Measurements from ENCODE around the gene ARL10. TPM values are rescaled to one million over a fixed set of nuclear protein-coding genes. Genes with fewer than 3 reads are reported as not detected.

Gene ARL10
- total RNA-seq, 1 experiment from 2014 or later = 0.05 TPM

DNA sequence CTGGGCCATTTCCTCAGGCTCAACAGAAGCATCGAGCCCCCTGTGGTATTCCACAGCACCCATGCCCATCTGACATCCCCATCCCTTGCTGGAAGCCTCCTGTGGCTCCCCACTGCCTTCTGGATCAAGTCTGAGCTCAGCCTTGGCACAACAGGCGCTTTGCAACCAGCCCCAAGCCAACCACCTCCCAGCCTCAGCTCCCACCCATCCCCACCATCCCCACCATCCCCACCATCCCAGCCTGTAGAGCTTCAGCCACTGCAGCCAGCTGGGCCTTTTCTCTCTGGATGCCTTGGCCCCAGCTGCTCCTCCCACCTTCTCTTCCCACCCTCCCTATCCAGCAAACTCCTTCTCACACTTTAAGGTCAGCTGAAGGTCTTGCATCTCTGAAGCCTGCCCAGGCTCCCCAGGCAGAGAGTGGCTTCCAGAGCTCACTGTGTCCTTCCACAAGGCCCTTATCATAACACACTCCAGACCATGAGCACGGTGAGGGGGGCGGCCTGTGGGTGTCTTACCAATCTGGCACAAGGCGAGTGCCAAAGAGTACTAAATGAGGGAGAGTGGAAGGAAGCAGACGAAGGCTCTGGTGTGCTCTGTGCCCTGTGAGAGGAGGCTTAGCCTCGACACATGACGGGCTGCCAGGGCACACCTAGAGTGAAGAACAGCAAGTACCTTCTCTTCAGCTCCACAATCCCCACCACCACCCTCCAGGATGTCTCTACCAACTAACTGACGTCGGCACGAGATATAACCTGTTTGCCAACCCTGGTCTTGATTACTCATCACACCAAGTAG is 29.8 kb downstream of the ARL10 start (continued):
- TF ChIP-seq EZH2 (IDR thresholded peaks at IDR 0.05) = no peak
- TF ChIP-seq SIN3A (IDR thresholded peaks at IDR 0.05; ENCODE audit: low read depth) = no peak

GRCh38 chr5:176396330-176396729 is 31.0 kb downstream of the ARL10 start:
- Histone ChIP-seq H3K4me1 (ENCODE audit: control insufficient read depth in 1 of 2, insufficient read depth in 2 of 2, low read length in 2 of 2) (peaks cover 13 to 15% of the 10 kb centered on the region in 2 experiments), H3K4me3 (replicated peaks in 1 of 2; ENCODE audit: low read depth in 1 of 2, low read length in 2 of 2) (no peak overlapping the region), H3K9me2 (ENCODE audit: insufficient read depth) (no peaks in the 10 kb centered on the region), H2AFZ (ENCODE audit: low read depth, low read length, poor library complexity, severe bottlenecking) (no peak overlapping the region), H3K4me2 (ENCODE audit: low read length) (no peak overlapping the region), H3K27ac (ENCODE audit: low read depth, low read length) (no peak overlapping the region), H3K36me3 (ENCODE audit: control insufficient read depth in 1 of 2, insufficient read depth in 2 of 2, low read length in 2 of 2) (peaks cover 2% of the 10 kb centered on the region in 2 experiments; a peak in 1 of 4 replicates), H3K9ac (ENCODE audit: low read length) (no peak overlapping the region), H4K20me1 (ENCODE audit: insufficient read depth) (no peaks in the 10 kb centered on the region), H3K27me3 (ENCODE audit: insufficient read depth, low read length) (no peaks in the 10 kb centered on the region), H3K9me3 (ENCODE audit: control insufficient read depth in 1 of 2, insufficient read depth in 1 of 2, low read depth in 1 of 2, low read length in 2 of 2) (no peaks in the 10 kb centered on the region), H3K79me2 (ENCODE audit: insufficient read depth, low read length) (no peaks in the 10 kb centered on the region; the same call in none of the 2 replicates)
- ChIA-PET RAD21 (ENCODE audit: low non-redundant PET in 1 of 2, low total read pairs in 2 of 2, uncharacterized antibody in 2 of 2, unreplicated experiment in 2 of 2) (no interaction called here), CTCF (no interaction called here), POLR2A (no interaction called here)
- intact Hi-C loops (cut with micrococcal nuclease) = no loop called here
- TF ChIP-seq JUND (IDR thresholded peaks at IDR 0.05) (no peak), EZH2phosphoT487 (IDR thresholded peaks at IDR 0.05; ENCODE audit: borderline replicate concordance) (no peak), EZH2 (IDR thresholded peaks at IDR 0.05) (no peak), POLR2A (IDR thresholded peaks at IDR 0.05; ENCODE audit: borderline replicate concordance, extremely low read depth, insufficient read depth, insufficient read length) (no peak)
- BruUV-seq (replicated peaks) = no TSS peak
- no peak for DNase-seq (ENCODE audit: low read depth, low spot score)
- no peak for ATAC-seq

DNA sequence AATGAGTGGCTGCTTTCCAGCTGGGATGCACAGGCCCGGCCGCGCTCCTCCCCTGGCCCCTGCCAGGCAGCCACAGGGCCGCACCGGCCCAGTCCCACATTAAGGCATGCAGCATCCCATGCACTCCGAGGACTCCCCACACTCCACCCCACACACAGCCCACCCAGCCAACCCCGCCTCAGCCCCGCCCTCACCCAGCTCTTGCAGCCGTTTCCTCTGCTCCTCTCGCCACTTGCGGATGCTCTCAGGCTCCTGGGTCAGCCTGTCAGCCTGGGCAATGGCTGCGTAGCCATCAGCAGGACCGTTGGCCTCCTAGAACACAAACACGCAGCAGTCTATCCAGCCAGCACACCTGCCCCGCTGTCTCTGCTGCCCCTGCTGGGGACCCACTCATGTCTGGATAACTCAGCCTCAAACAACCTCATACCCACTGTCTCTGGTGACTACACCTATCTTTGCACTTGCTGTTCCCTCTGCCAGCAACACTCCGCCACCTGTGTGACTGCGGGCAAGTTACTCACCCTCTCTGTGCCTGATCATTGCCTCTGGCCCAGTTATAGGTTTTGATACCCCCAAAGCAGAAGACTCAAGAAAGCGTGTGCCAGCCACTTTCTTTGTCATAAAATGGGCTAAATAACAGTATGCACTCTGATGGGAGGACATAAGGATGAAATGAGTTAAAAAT is 32.6 kb downstream of the ARL10 start:
- intact Hi-C loops (cut with micrococcal nuclease) = no loop called here
- Histone ChIP-seq H4K20me1 (ENCODE audit: insufficient read depth) (no peaks in the 10 kb centered on the region), H3K9ac (ENCODE audit: low read length) (no peak overlapping the region), H3K27ac (ENCODE audit: low read depth, low read length) (no peak overlapping the region), H3K9me3 (ENCODE audit: control insufficient read depth in 1 of 2, insufficient read depth in 1 of 2, low read depth in 1 of 2, low read length in 2 of 2) (no peaks in the 10 kb centered on the region), H3K36me3 (ENCODE audit: control insufficient read depth in 1 of 2, insufficient read depth in 2 of 2, low read length in 2 of 2) (no peaks in the 10 kb centered on the region), H3K4me1 (ENCODE audit: control insufficient read depth in 1 of 2, insufficient read depth in 2 of 2, low read length in 2 of 2) (peaks cover 13 to 17% of the 10 kb centered on the region in 2 experiments), H3K9me2 (ENCODE audit: insufficient read depth) (no peaks in the 10 kb centered on the region), H3K27me3 (ENCODE audit: insufficient read depth, low read length) (no peaks in the 10 kb centered on the region), H2AFZ (ENCODE audit: low read depth, low read length, poor library complexity, severe bottlenecking) (no peak overlapping the region), H3K79me2 (ENCODE audit: insufficient read depth, low read length) (no peaks in the 10 kb centered on the region; the same call in 1 of the 2 replicates), H3K4me2 (ENCODE audit: low read length) (no peak overlapping the region), H3K4me3 (replicated peaks in 1 of 2; ENCODE audit: low read depth in 1 of 2, low read length in 2 of 2) (no peak overlapping the region)
- POLR2A ChIA-PET = no interaction called here
- RAD21 ChIA-PET (ENCODE audit: low non-redundant PET in 1 of 2, low total read pairs in 2 of 2, uncharacterized antibody in 2 of 2, unreplicated experiment in 2 of 2) = no interaction called here
- ATAC-seq = no peak
- no peak for DNase-seq (ENCODE audit: low read depth, low spot score)
- BruUV-seq (replicated peaks) = no TSS peak
- CTCF ChIA-PET = no interaction called here
- TF ChIP-seq EGR1 (IDR thresholded peaks at IDR 0.05; ENCODE audit: low read depth) (no peak), JUND (IDR thresholded peaks at IDR 0.05) (no peak), ELF1 (IDR thresholded peaks at IDR 0.05; ENCODE audit: borderline replicate concordance, low read depth) (no peak), CEBPB (IDR thresholded peaks at IDR 0.05; ENCODE audit: low read depth) (no peak), EZH2phosphoT487 (IDR thresholded peaks at IDR 0.05; ENCODE audit: borderline replicate concordance) (no peak), POLR2AphosphoS5 (IDR thresholded peaks at IDR 0.05; ENCODE audit: low read depth, low read length) (no peak), ZFX (IDR thresholded peaks at IDR 0.05) (no peak), FOSL1 (IDR thresholded peaks at IDR 0.05; ENCODE audit: low read depth) (no peak), ZNF274 (IDR thresholded peaks at IDR 0.05; ENCODE audit: low read depth, low read length) (no peak), SP1 (IDR thresholded peaks at IDR 0.05; ENCODE audit: low read depth) (no peak)
- TF ChIP-seq, protein P1, sequence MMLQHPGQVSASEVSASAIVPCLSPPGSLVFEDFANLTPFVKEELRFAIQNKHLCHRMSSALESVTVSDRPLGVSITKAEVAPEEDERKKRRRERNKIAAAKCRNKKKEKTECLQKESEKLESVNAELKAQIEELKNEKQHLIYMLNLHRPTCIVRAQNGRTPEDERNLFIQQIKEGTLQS (IDR thresholded peaks at IDR 0.05) = no peak
- TF ChIP-seq, protein P2, sequence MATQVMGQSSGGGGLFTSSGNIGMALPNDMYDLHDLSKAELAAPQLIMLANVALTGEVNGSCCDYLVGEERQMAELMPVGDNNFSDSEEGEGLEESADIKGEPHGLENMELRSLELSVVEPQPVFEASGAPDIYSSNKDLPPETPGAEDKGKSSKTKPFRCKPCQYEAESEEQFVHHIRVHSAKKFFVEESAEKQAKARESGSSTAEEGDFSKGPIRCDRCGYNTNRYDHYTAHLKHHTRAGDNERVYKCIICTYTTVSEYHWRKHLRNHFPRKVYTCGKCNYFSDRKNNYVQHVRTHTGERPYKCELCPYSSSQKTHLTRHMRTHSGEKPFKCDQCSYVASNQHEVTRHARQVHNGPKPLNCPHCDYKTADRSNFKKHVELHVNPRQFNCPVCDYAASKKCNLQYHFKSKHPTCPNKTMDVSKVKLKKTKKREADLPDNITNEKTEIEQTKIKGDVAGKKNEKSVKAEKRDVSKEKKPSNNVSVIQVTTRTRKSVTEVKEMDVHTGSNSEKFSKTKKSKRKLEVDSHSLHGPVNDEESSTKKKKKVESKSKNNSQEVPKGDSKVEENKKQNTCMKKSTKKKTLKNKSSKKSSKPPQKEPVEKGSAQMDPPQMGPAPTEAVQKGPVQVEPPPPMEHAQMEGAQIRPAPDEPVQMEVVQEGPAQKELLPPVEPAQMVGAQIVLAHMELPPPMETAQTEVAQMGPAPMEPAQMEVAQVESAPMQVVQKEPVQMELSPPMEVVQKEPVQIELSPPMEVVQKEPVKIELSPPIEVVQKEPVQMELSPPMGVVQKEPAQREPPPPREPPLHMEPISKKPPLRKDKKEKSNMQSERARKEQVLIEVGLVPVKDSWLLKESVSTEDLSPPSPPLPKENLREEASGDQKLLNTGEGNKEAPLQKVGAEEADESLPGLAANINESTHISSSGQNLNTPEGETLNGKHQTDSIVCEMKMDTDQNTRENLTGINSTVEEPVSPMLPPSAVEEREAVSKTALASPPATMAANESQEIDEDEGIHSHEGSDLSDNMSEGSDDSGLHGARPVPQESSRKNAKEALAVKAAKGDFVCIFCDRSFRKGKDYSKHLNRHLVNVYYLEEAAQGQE (IDR thresholded peaks at IDR 0.05; ENCODE audit: low read depth) = no peak
- TF ChIP-seq, protein P3, sequence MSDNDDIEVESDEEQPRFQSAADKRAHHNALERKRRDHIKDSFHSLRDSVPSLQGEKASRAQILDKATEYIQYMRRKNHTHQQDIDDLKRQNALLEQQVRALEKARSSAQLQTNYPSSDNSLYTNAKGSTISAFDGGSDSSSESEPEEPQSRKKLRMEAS (IDR thresholded peaks at IDR 0.05) = no peak
